ENCODE data around the gene CBR4.

The CBR4 gene

DNA sequence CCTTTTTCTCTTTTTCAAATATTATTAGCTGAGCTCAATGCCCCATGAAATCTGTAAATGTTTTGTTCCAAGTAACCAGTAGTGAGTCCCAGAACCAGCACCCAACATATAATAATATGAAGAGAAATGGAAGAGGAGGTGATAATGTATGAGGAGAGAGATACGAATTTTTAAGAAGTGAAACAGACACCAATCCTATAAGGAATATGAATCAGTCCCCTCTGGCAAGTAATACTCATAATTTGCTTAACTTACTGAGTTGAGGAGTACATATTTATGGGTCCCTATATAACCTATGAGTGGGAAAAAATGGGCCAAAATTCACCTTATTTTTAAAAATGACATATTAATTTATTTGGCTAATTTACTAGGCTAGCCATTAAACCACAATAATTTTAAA, 8.4 kb upstream of the CBR4 start:
- no peak for DNase-seq (ENCODE audit: low read depth)
- H3K4me3 ChIP-seq (replicated peaks; ENCODE audit: low read depth, low read length), result no peak overlapping the region
- TF ChIP-seq CTCF (IDR thresholded peaks at IDR 0.05; ENCODE audit: low read length, missing control alignments), result no peak

GRCh38 chr4:169017971-169018370, 7.9 kb upstream of the CBR4 start:
- DNase-seq (ENCODE audit: low read depth), result no peak
- no peak overlapping the region for H3K4me3 ChIP-seq (replicated peaks; ENCODE audit: low read depth, low read length)
- no peak for TF ChIP-seq CTCF (IDR thresholded peaks at IDR 0.05; ENCODE audit: low read length, missing control alignments)

DNA sequence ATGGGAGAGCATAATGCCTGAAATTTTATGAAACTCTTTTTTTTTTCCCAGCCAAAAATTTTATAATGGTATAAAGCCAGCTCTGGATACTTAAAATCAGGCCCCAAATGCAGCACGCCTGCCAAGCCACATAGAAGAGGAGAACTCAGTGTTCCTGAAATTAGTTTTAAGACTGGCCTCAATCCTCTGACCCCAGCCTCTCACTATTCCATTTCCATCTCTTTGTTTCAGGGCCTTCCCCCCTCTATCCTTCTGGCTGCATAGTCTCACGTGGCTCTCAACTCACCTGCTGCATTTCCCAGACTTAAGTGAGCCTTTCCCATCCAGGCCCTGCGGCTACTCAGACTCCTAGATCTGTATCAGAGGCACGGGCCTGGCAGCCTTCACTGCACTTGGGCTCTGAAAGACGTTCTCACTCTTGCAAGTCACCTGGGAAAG, 5.2 kb upstream of the CBR4 start:
- TF ChIP-seq CTCF (IDR thresholded peaks at IDR 0.05; ENCODE audit: low read length, missing control alignments), result no peak
- H3K4me3 ChIP-seq (replicated peaks; ENCODE audit: low read depth, low read length), result no peak overlapping the region
- DNase-seq (ENCODE audit: low read depth), result no peak

DNA sequence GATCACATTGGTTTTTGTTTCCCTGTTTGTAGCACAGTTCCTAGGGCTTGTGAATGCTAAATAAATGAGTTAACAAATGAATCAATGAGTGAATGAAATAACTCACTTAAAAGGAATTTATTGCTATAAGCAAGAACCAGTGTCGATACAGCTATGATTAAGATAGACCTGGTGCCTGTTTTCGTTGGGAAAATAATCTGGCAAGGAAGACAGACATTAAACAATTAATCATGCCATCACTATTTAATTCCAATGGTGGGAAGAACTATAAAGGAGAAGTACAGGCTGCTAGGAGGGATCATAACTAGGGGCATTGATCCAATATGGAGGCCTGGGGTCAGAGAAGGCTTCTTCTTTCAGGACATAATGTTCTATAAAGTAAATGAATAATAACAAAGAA, 4.5 kb upstream of the CBR4 start:
- DNase-seq (ENCODE audit: low read depth), result no peak
- TF ChIP-seq CTCF (IDR thresholded peaks at IDR 0.05; ENCODE audit: low read length, missing control alignments), result no peak
- no peak overlapping the region for H3K4me3 ChIP-seq (replicated peaks; ENCODE audit: low read depth, low read length)

DNA sequence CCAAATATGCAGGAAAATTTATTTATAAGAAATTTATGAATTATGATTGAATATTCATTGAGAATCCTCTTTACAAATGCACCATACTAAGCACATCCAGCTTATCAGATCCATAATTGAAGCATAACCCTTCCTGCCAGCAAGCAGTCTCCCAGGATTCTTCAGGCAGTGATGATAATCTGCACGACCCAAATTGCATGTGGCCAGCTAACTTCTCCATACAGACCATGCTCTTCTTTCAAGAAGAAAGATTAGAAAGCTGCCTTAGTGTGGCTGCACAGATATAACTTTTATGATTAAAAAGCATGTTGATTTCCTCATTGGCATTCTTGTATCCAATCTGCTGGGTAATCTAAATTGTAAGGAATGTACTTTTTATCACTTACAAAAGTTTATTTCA, 3.3 kb upstream of the CBR4 start:
- no peak overlapping the region for H3K4me3 ChIP-seq (replicated peaks; ENCODE audit: low read depth, low read length)
- TF ChIP-seq CTCF (IDR thresholded peaks at IDR 0.05; ENCODE audit: low read length, missing control alignments), result no peak
- DNase-seq (ENCODE audit: low read depth), result no peak

- no peak for DNase-seq (ENCODE audit: low read depth)
- TF ChIP-seq CTCF (IDR thresholded peaks at IDR 0.05; ENCODE audit: low read length, missing control alignments), result no peak
- H3K4me3 ChIP-seq (replicated peaks; ENCODE audit: low read depth, low read length), result no peak overlapping the region
Measured at GRCh38 chr4:169012049-169012448, 2.0 kb upstream of the CBR4 start.

GRCh38 chr4:169009286-169010124, 550 bp downstream of the CBR4 start:
- H3K4me3 ChIP-seq (replicated peaks; ENCODE audit: low read depth, low read length), result peak overlapping the region; percentile 86
- peak; percentile 29 for TF ChIP-seq CTCF (IDR thresholded peaks at IDR 0.05; ENCODE audit: low read length, missing control alignments)
- DNase-seq (ENCODE audit: low read depth), result peak; percentile 62
